HG02759 (cell line): ENCODE measurements around the gene VIM.
"Not testable (repeated sequence)": the region's sequence is repeated elsewhere in the genome, so short reads cannot be mapped to it uniquely, and the experiment has no call there.

Experiments
- ATAC-seq: cut with Tn5 transposase; IDR thresholded peaks from one replicate; pipeline ENCODE4 v1.9.1; 2021; ENCODE audit warnings: mild to moderate bottlenecking, moderate library complexity; ENCODE audit not compliant: unreplicated experiment

The VIM gene

GRCh38 chr10:17231788-17232187, 3.7 kb downstream of the VIM start:
- no peak for ATAC-seq

- no peak for ATAC-seq
Observed at GRCh38 chr10:17232276-17232960, 4.4 kb downstream of the VIM start.

- no peak for ATAC-seq
Observed at GRCh38 chr10:17233286-17233991, 5.4 kb downstream of the VIM start.

- no peak for ATAC-seq
Observed at GRCh38 chr10:17234431-17234945, 6.4 kb downstream of the VIM start.

- no peak for ATAC-seq
Observed at GRCh38 chr10:17235136-17235535, 7.1 kb downstream of the VIM start.

GRCh38 chr10:17236468-17237148, 8.6 kb downstream of the VIM start:
- no peak for ATAC-seq

GRCh38 chr10:17237149-17237527, 9.1 kb downstream of the VIM start:
- no peak for ATAC-seq

GRCh38 chr10:17237915-17238444, 9.9 kb downstream of the VIM start:
- ATAC-seq: no peak

- ATAC-seq: no peak
Observed at GRCh38 chr10:17238445-17239291, 10.6 kb downstream of the VIM start.

GRCh38 chr10:17239345-17240085, 11.5 kb downstream of the VIM start:
- ATAC-seq: no peak

GRCh38 chr10:17240096-17240495, 12.1 kb downstream of the VIM start:
- no peak for ATAC-seq

- ATAC-seq: no peak
Observed at GRCh38 chr10:17240616-17241015, 12.6 kb downstream of the VIM start.

- ATAC-seq: no peak
Observed at GRCh38 chr10:17241611-17242333, 13.7 kb downstream of the VIM start.

- no peak for ATAC-seq
Observed at GRCh38 chr10:17244700-17245365, 16.8 kb downstream of the VIM start.

- no peak for ATAC-seq
Observed at GRCh38 chr10:17247210-17247609, 19.2 kb downstream of the VIM start.

GRCh38 chr10:17248964-17249363, 20.9 kb downstream of the VIM start:
- ATAC-seq: no peak

- ATAC-seq: no peak
Observed at GRCh38 chr10:17249820-17250219, 21.8 kb downstream of the VIM start.

- no peak for ATAC-seq
Observed at GRCh38 chr10:17250736-17251135, 22.7 kb downstream of the VIM start.

- not testable (repeated sequence) for ATAC-seq
Observed at GRCh38 chr10:17254543-17255050, 26.6 kb downstream of the VIM start.
